KOPT-K1 (cell line): ENCODE measurements around the gene CHAC2.
"Not testable (repeated sequence)": the region's sequence is repeated elsewhere in the genome, so short reads cannot be mapped to it uniquely, and the experiment has no call there.

ENCODE experiments used
- H3K27ac ChIP-seq: fragments of 200-600 bp; sonication (generic); 2 replicates; pipeline ENCODE4 v1.5.1; 2016; ENCODE audit warnings: antibody characterized with exemption, mild to moderate bottlenecking, low read depth, low read length; ENCODE audit not compliant: poor library complexity, severe bottlenecking
- H3K36me3 ChIP-seq: fragments of 200-600 bp; sonication (generic); 2 replicates; pipeline ENCODE4 v1.5.1; 2017; ENCODE audit warnings: antibody characterized with exemption, mild to moderate bottlenecking, low read length, moderate library complexity; ENCODE audit not compliant: insufficient read depth
- H3K9me3 ChIP-seq: fragments of 200-600 bp; sonication (generic); 2 replicates; pipeline ENCODE4 v1.5.1; 2017; ENCODE audit warnings: antibody characterized with exemption, low read length, mild to moderate bottlenecking; ENCODE audit not compliant: insufficient read depth, poor library complexity, severe bottlenecking

The CHAC2 gene

GRCh38 chr2:53756644-53757043, 11.0 kb upstream of the CHAC2 start:
- Histone ChIP-seq H3K36me3 (peaks cover 47% of the 10 kb centered on the region), H3K27ac (no peak overlapping the region), H3K9me3 (no peaks in the 10 kb centered on the region)

- peaks cover 52% of the 10 kb centered on the region for H3K36me3 ChIP-seq
- not testable (repeated sequence) for H3K9me3 ChIP-seq, H3K27ac ChIP-seq
Observed at GRCh38 chr2:53757206-53757605, 10.4 kb upstream of the CHAC2 start.

DNA sequence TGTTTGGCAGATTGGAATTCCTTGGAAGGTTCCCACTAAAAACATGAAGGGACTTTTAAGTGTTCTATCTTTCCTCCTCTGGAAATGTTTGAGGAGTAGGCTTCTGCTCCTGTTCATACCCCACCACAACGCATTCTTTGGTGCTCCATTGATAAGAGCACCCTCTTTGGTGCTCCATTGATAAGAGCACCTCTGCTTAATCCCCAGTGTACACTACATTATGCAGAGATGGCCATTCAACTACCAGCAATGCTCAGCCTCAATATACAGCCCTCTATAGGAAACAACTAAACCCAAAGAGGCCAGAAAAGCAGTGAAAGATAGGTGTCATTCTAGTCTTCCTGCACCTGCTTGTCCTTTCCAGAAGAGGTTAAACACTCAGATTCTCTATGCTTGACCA, 1.8 kb upstream of the CHAC2 start:
- Histone ChIP-seq H3K27ac (no peak overlapping the region), H3K36me3 (peaks cover 46% of the 10 kb centered on the region), H3K9me3 (no peaks in the 10 kb centered on the region)

DNA sequence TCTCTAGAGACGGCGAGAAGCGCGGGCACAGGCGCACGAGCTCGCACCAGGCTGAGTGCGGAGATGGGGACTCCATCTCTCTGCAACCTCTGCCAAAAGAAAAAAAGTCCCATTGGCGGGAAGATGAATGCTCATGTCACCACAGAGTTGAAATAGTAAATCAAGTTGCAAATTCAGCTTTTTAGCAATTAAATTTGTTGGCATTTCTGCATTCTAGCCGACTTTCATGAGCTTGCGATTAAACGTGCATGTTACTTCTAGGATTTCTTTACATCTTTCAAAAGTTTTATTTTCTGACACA, 588 bp downstream of the CHAC2 start:
- Histone ChIP-seq H3K9me3 (no peaks in the 10 kb centered on the region), H3K27ac (peak overlapping the region; percentile 89), H3K36me3 (peaks cover 37% of the 10 kb centered on the region)

GRCh38 chr2:53769318-53769945, 1.8 kb downstream of the CHAC2 start:
- Histone ChIP-seq H3K36me3 (peaks cover 33% of the 10 kb centered on the region), H3K9me3 (no peaks in the 10 kb centered on the region), H3K27ac (no peak overlapping the region)

DNA sequence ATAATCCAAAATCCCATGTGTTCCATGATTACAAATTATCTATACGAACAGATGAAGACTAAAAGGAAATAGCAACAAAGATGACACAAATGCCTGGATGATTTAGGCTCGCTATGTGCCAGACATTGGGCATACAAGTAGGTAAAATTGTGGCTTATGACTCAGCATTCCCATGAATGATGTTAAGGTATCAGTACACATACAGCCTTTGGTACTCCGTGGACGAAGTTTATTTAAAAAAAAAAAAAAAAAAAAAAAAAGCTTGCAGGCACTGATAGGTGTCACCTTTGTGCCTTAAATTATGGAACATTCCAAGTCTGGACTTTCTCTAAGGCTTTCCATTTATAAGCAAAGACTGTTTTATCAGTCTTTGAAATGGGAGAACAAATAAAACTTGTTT, 2.7 kb downstream of the CHAC2 start:
- Histone ChIP-seq H3K27ac (no peak overlapping the region), H3K36me3 (peaks cover 40% of the 10 kb centered on the region), H3K9me3 (no peaks in the 10 kb centered on the region)

GRCh38 chr2:53777134-53777533, 9.5 kb downstream of the CHAC2 start:
- Histone ChIP-seq H3K27ac (no peak overlapping the region), H3K9me3 (no peaks in the 10 kb centered on the region), H3K36me3 (peaks cover 94% of the 10 kb centered on the region)

- H3K27ac ChIP-seq = no peak overlapping the region
- H3K36me3 ChIP-seq = peaks cover 95% of the 10 kb centered on the region
- no peaks in the 10 kb centered on the region for H3K9me3 ChIP-seq
Observed at GRCh38 chr2:53778536-53779162, 11.0 kb downstream of the CHAC2 start.

- H3K36me3 ChIP-seq = peaks cover 91% of the 10 kb centered on the region
- H3K27ac ChIP-seq = no peak overlapping the region
Observed at GRCh38 chr2:53780056-53780455, 12.5 kb downstream of the CHAC2 start.

GRCh38 chr2:53782676-53783075, 15.1 kb downstream of the CHAC2 start:
- Histone ChIP-seq H3K36me3 (peaks cover 66% of the 10 kb centered on the region), H3K9me3 (no peaks in the 10 kb centered on the region), H3K27ac (no peak overlapping the region)

More at GRCh38 chr2:53780056-53780455, 12.5 kb downstream of the CHAC2 start:
- H3K9me3 ChIP-seq = no peaks in the 10 kb centered on the region

GRCh38 chr2:53784436-53784835, 16.8 kb downstream of the CHAC2 start:
- Histone ChIP-seq H3K9me3 (no peaks in the 10 kb centered on the region), H3K27ac (no peak overlapping the region)

DNA sequence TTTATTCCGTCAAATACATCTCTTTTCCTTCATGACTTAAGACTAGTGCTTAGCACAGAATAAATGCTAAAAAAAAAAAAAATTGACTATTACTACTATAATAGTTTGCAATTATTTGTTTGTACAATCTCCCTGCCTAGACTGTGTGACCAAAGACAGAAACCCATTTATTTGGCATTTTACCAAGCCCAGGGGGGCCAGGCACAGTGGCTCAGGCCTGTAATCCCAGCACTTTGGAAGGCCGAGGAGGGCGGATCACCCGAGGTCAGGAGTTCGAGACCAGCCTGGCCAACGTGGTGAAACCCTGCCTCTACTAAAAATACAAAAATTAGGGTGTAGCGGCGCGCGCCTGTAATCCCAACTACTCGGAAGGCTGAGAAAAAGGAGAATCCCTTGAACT, 17.8 kb downstream of the CHAC2 start:
- H3K36me3 ChIP-seq = peaks cover 40% of the 10 kb centered on the region
- no peaks in the 10 kb centered on the region for H3K9me3 ChIP-seq
- H3K27ac ChIP-seq = peak overlapping the region; percentile 91

More at GRCh38 chr2:53784436-53784835, 16.8 kb downstream of the CHAC2 start:
- peaks cover 49% of the 10 kb centered on the region for H3K36me3 ChIP-seq

- peaks cover 30% of the 10 kb centered on the region for H3K36me3 ChIP-seq
- H3K27ac ChIP-seq = peak overlapping the region; percentile 91
- H3K9me3 ChIP-seq = no peaks in the 10 kb centered on the region
Observed at GRCh38 chr2:53786352-53786704, 18.7 kb downstream of the CHAC2 start.

- Histone ChIP-seq H3K9me3 (no peaks in the 10 kb centered on the region), H3K27ac (peak within 1 kb of the TSS; percentile 91), H3K36me3 (peaks cover 24% of the 10 kb centered on the region)
Observed at GRCh38 chr2:53786705-53787613, 19.4 kb downstream of the CHAC2 start, which contains the start of the genes ASB3 and ERLEC1. Gene ASB3, minus strand, starts transcription at chr2:53786953. Its CDS starts 21,381 bp downstream, at chr2:53765572. Gene ERLEC1, plus strand, starts transcription at chr2:53787044. Its CDS starts 167 bp downstream, at chr2:53787211.

- peak overlapping the region; percentile 91 for H3K27ac ChIP-seq
- no peaks in the 10 kb centered on the region for H3K9me3 ChIP-seq
- peaks cover 17% of the 10 kb centered on the region for H3K36me3 ChIP-seq
Observed at GRCh38 chr2:53787614-53788289, 20.1 kb downstream of the CHAC2 start.
